Fibroblast of skin of back (primary cell): ENCODE results near the gene PPARD.
"Not testable (repeated sequence)": the region's sequence is repeated elsewhere in the genome, so short reads cannot be mapped to it uniquely, and the experiment has no call there.

Source experiments
- DNase-seq: peaks from one replicate; pipeline ENCODE4 v3.0.0-alpha.2; 2013

The PPARD gene

DNA sequence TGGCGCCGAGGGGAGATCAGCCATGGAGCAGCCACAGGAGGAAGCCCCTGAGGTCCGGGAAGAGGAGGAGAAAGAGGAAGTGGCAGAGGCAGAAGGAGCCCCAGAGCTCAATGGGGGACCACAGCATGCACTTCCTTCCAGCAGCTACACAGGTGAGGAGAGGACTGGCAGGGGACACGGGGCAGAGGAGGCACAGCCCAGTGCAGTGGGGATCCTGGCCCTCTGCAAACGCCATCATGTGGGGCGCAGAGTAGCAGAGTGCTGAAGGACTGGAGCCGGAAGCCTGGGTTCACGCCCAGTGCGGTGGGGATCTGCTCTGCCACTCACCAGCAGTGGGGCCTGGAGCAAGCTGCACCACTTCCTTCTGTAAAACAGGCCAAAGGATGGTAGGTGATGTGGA is 68.7 kb downstream of the PPARD start:
- DNase-seq = no peak

DNA sequence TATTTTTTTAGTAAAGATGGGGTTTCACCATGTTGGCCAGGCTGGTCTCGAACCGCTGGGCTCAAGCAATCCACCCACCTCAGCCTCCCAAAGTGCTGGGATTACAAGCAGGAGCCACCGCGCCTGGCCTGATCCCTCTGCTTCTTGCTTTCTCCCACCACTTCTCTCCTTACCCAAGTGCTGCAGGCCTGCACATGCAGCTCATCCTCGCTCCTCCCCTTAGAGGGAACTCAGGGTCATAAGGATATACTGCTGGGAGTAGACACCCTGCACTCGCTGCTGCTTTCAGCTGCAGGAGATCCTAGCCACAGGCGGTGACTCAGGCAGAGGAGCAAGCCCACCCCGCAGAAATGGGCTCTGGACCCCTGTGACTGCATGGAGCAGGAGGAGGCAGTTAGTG is 69.7 kb downstream of the PPARD start:
- no peak for DNase-seq

DNA sequence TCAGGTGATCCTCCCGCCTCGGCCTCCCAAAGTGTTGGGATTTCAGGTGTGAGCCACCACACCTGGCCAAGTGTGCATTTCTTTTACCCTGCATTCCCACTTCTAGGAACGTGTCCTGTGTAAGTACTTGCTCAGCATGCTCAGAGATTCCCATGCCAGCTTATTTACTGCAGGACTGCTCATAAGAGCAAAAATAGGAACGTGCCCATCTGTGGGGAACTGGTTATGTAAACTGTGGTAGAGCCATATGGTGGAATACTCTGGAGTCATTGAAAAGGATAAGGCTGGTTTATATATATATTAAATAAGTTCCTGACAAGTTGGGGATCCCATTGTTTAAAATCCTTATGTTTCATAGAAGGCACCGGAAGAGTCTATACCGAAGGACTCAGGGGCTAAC is 71.6 kb downstream of the PPARD start:
- no peak for DNase-seq

DNA sequence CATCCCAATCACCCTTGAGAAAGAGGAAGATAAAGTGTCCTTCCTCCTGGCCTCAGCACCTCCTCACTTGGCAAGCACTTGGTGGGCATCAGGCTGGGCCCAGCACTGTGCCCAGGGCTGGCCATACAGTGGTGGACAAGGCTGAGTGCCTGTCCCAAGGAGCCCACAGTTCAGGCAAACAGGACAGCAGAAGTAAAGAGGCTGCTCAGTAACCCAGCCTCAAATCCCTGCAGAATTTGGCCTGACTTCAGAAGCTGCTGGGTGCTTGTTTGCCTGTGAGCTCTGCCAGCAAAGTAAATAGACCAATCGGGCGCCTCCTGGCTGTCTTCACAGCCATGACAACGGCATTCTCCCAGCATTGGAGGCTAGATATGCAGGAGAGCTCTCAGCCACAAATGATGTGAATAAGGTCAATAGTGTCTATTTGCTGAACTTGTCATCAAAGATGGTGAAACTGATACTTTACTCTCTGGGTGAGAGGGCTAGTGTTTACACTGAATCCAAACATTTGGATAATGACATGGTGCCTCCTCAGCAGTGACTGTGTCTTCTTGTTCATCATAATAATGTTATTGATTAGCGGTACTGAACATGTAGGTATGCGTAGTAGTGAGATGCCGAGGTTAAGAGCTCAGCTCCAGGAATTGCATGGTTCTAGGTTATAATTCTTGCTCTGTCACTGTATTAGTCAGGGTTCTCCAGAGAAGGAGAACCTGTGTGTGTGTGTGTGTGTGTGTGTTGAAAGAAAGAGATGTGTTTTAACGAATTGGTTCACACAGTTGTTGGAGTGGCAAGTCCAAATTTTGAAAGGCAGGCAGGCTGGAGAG is 72.9 kb downstream of the PPARD start:
- DNase-seq = peak; percentile 77

DNA sequence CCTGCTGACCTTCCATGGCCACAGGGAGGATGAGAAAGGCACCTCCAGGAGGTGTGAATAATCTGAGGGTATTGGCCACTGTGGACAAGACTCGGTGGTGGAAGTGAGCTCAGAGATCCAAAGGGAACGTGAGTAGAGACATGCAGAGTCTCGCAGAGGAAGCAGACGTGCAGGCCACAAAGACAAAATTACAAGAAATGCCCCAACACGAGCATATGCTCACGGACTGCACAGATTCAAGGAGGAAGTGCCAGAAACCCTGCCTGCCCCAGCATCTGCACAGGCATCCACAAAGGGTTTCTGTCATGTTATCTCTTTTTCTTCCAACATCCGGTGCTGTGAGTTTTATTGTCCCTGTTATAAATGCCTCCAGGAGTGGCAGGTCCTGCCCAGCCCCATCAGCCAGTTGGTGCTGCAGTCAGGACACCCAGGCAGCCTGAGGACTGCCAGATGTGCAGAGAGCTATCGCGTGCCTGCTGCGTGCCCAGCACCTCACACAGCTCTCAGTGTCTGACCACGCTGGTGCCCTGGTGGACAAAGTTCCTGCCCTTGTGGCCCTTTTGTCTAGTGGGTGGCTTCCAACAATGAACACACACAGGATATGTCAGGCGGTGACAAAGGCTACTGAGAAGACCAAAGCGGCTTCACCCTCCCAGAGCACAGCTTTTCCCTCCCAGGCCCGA is 75.8 kb downstream of the PPARD start:
- no peak for DNase-seq

DNA sequence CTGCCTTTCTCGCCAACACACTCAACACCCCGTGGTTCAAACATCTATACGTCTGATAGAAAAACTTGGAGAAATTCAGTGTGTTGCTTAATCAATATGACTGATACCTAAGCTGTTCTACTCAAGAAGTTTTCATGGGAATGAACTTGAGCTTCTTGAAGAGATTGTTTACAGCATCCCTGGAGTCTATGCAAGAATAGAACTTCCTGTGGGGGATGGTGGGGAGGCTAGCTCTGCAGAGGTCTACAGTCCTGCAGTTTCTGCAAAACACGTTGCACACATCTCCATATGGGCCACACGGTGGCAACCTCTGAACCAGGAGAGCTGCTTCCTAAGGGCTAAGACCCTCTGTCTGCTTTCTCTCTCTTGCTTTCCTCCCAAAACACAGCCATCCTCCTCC is 77.1 kb downstream of the PPARD start:
- peak; percentile 66 for DNase-seq

DNA sequence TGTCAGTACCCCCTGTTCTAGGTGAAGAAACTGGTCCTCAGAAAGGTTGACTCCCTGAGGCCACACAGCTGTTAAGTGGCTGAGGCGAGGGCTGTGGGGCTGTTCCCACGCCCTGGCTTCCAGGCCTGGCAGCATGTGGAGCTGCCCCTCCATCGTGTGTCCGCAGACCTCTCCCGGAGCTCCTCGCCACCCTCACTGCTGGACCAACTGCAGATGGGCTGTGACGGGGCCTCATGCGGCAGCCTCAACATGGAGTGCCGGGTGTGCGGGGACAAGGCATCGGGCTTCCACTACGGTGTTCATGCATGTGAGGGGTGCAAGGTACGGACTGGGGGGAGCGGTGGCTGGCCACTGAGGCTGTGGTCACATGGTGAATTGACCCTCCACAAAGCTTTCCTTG is 77.6 kb downstream of the PPARD start:
- DNase-seq = no peak

DNA sequence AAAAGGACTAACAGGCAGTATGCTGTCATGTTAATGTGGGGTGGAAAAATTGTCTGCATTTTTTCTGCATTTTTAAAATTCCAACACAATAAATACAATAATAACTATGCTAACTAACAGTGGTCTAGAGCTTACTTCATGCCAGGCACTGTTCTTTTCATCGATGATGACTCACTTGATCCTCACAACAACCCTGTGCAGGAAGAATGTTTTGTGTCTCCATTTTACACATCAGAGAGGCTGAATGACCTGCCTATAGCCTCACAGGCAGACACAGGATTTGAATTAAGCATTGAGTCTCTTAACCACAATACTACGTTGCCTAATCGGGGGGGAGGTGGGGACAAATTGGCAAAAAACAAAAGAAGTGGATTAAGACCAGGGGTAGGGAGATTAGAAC is 82.9 kb downstream of the PPARD start:
- peak; percentile 96 for DNase-seq

DNA sequence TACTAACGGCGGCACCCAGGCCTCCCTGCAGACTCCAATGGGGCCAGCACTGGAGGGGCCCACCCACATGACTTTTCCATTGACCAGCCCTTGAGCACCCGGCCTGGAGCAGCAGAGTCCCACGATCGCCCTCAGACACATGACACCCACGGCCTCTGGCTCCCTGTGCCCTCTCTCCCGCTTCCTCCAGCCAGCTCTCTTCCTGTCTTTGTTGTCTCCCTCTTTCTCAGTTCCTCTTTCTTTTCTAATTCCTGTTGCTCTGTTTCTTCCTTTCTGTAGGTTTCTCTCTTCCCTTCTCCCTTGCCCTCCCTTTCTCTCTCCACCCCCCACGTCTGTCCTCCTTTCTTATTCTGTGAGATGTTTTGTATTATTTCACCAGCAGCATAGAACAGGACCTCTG is 83.7 kb downstream of the PPARD start:
- DNase-seq = no peak

DNA sequence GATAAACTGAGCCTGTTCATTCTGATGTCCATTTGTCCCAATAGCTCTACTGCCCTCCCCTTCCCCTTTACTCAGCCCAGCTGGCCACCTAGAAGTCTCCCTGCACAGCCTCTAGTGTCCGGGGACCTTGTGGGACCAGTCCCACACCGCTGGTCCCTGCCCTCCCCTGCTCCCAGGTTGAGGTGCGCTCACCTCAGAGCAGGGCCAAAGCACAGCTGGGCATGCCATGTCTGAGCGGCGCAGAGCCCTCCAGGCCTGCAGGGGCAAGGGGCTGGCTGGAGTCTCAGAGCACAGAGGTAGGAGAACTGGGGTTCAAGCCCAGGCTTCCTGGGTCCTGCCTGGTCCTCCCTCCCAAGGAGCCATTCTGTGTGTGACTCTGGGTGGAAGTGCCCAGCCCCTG is 85.1 kb downstream of the PPARD start:
- no peak for DNase-seq

DNA sequence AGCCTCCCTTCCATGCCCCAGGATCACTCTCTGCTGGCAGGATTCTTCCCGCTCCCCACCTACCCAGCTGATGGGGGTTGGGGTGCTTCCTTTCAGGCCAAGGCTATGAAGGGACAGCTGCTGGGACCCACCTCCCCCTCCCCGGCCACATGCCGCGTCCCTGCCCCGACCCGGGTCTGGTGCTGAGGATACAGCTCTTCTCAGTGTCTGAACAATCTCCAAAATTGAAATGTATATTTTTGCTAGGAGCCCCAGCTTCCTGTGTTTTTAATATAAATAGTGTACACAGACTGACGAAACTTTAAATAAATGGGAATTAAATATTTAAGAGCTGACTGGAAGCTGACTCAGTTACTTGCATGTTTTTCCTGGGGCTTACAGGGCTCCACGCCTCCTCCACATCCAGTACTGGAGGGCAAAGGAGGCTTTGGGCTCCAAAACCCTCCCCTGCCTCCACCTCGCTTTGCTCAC is 85.5 kb downstream of the PPARD start:
- peak; percentile 89 for DNase-seq

DNA sequence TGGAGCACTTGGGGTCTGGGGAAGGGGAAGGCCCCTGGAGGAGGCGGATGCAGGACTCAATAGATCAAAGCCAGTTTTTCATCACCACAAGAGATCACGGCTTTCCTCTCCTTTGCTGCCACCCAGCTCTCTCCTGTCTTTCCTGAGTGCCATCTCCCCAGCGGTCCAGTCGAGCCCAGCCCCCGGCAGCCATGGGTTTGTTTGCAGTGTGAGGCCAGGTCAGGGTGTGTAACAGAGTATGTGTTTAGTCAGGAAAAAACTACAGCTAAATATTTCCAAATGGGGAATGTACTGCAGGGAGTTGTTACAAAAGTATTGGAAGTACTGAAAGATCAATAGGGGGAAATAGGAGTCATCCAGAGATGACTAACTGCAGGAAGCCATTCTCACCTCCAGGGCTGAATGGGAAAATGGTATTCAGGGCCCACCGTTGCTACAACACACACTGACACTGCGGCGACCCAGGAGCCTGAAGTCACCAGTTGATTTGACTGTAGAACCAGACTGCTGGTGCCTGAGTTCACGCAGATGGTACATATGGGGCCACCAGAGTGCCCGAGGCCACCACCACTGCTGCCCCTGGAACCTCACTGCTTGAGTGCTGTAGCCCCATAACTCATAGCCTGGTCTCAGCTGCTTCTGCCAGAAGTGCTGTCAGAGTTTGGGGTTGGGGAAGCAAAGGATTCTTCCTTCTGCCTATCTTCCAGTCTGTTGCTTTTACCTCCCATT is 86.2 kb downstream of the PPARD start:
- no peak for DNase-seq

DNA sequence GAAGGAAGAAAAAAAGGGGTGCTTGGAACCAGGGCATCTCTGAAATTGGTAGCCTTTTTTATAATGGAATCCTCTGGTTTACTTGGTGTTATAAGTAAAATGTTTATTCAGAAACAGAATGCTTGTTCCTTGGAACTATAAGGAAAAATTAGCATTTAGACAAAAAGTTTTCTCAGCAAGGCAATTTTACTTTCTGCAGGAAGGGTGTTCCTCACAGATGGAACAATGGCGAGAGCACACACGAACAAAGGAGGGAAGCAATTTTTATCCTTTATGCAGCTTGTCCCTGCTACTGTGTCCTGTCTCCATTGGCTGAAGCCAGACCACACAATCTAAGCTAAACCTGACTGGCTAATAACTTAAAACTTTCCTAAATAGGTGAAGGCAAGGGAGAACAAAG is 87.1 kb downstream of the PPARD start:
- no peak for DNase-seq

DNA sequence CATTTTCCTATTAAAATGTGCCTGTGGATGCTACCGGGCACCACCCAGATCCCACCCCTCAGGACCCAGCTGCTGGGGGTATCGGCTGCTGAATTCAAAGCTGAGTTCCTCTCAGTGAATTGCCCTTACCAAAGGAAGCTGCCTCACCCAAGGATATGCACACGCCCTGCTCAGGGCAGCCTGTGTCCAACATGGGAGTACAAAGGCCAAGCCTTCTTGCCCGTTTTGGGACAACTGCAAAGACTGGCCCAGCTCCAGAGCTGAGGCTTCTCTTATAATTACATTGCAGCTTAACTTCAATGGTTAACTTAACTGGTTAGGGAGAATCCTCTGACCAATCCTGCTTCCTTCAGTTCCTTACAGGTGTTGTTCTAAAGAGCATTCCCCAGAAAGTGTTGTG is 89.9 kb downstream of the PPARD start:
- no peak for DNase-seq

DNA sequence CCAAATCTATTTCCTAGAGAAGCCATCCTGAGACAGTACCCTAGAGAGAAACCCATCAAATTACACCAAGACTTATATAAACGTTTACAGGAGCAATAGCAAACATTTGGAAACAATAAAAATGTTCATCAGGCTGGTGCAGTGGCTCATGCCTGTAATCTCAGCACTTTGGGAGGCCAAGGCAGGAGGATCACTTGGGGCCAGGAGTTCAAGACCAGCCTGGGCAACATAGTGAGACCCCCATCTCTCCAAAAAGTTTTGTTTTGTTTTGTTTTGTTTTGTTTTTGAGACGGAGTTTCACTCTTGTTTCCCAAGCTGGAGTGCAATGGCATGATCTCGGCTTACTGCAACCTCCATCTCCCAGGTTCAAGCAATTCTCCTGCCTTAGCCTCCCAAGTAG is 90.3 kb downstream of the PPARD start:
- not testable (repeated sequence) for DNase-seq

DNA sequence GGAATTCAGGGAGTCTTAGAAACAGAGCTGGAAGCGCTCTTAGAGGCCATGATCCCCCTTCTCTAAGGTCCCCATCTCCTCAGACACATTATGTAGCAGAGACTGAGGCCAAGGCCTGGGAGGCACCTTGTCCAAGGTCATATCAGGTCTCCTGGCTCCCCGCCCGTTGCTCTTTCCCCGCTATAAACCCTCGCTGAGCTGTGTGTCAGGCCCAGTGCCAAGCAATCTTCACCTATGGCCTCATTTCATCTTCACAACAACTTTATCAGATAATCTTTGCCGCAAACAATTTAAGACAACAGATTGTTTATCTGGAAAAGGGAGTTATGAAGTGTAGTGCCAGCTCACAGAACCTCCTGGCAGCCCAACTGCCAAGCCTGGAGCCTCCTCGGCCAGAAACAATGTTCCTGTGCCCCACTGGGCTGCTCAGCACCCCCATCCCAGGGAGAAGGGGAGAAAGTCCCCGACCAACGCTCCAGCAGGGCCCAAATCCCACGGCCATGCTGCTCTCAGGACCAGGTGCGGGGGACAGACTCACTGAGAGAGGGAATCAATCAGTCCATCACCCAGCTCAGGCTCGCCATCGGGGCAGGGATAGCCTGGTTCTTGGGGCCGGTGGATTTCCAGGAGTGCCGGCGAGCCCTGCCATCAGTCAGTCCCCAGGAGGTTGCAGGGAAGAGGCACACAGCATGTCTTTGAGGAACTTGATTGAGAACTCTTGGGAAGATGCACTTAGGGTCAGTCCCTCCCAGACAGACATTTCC is 92.9 kb downstream of the PPARD start:
- DNase-seq = no peak

DNA sequence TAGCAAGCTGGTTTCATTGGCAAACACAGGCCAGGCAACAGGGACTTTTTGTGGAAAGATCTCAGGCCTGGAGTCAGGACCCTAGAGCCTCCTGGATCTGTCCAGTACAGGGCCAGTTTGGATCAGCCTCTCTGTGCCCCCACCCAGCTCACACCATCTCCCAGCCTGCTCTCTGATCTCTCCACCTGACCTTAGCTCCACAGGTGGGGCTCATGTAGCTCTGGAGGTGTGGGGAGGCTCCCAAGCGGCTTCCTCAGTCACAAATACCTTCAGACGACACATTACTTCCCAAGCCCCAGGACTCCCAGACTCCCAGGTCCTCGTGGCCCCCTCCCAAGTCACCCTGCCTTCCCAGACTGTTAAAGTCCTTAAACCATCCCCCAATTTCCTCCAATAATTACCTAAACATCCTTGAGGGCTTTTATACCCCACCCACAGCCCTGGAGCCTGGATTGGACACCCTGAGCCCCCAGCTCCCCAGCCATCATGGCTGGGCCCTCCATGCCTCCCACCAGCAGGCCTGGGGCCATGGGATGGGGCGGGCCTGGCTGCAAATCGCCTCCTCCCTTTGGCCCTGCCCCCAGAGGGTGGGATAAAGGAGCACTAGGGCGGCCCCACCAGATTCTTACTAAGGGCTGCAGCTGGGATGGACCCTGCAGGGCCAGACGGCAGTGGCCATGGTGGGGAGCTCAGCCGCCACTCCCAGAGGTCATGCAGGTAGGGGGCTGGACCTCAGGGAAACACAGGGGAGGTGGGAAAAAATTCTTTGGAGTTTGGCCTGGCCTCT is 93.9 kb downstream of the PPARD start:
- no peak for DNase-seq

DNA sequence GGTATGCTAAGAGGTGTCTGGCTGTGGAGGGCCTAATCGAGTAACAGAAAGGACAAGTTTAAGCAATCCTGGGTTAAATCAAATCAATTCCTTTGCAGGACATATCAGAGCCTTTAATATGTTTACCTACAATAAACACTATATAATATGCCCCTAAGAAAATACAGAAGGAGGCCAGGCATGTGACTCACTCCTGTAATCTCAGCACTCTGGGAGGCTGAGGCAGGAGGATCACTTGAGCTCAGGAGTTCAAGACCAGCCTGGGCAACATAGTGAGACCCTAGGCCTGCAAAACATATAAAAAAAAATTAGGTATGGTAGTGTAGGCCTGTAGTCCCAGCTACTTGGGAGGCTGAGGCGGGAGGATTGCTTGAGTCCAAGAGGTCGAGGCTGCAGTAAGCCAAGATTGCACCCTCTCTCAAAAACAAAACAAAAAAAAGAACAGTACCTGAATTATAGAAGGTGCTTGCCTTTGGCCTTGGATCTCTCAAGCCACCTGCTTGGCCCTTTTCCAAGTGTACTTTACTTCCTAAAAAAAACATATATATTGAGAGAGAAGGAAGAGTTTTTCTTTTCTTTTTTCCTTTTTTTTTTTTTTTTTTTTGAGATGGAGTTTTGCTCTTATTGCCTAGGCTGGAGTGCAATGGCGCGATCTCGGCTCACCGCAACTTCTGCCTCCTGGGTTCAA is 96.2 kb downstream of the PPARD start:
- not testable (repeated sequence) for DNase-seq

DNA sequence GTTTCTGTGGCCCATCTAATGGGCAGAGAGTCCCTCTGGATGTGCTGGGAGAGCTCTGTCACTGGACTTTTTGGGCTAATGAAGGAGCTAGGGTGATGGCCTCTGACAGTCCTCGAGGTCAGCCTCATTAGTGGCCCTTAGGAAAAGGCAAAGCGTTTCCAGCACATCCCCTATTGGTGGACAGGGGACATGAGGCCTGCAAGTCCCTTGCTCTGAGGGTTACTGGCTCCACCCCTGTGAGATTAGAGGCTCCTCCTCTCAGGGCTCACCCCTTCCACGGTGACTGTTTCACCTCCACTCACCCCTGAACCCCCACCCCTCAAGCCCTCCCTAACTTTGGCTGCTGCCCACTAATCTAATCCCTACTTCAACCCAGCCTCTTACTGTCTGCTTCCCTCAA is 97.0 kb downstream of the PPARD start:
- DNase-seq = no peak

DNA sequence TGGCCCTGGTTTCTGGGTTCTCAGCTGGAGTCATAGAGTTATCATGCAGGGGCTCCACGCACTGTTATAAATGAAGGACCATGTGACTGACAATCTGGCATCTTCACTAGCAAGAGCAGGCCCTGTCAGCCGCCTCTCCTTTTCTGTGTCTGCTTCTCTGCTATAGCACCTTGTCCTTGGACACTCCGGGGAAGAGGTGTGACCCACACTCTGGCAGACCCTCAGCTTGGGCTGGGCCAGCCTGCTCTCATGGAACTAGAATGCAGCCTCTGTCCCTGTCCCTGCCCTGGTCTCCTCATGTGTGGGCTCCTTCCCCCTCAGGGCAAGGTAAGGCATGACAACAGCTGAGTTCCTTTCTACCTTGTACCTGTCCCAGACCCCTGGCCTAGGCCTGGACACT is 98.8 kb downstream of the PPARD start:
- no peak for DNase-seq

DNA sequence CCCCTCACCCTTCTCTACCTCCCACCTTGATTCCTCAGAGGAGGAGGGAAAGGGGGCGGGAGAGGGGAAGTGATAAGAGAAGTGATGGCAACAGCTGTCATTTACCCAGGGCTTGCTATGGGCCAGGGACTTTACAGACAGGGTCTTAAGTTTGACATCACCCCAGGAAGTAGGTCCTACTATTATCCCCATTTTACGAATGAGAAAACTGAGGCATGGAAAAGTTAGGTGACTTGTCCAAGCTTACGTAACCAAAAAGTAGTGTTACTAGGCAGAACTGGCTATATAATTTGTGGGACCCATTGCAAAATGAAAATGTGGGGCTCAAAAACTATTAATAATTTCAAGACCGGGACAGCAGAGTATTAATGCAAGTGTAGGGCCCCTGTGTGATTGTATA is 99.3 kb downstream of the PPARD start:
- no peak for DNase-seq
